G401.6 (cell line): Measurements from ENCODE around the gene ZSCAN9.

Experiments used
- FAIRE-seq: peaks from 2 replicates; lab custom pipeline; 2012; peaks lifted over from hg19 to GRCh38; lab: Jason Lieb, UNC

The ZSCAN9 gene

DNA sequence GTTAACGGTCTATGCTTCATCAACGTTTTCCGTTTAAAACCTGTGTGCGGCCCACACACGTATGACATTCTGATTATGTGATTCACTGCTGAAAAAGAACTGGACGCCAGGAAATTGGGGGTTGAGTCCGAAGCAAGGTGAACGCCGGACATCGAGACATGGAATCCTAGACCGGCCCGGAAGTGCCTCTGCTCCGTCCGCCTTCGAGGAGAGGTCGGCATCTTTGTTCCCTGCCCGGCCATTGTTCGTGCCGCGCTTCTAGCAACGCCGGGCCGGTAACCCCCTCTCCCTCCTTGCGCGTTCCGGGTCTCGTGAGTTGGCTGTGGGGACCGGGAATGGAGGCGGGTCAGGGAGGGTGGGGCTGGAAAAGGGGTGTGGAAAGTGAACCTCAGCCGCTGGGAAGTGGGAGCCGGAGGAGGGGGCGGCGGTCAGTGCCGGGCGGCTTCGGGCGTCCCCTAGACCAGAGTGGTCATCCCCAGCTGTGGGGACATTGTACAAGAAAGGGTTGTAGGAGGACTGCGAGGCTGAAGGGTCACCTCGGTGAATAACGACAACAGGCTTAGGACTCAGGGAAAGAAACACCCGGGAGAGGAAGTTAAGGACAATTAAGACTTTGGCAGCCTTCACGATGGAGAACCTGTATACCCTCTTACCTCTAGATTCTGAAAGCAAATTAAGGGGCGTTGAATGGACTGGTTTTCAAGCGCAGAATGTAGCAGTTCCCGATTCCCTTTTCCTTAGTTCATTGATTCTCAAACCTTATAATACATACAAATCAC, at the start of gene ZSCAN9:
TSS of gene ZSCAN9 (plus strand) at position 220 of the 779 bp plus-strand sequence. CDS start 1,810 bp downstream, outside the sequence.
- FAIRE-seq = peak; percentile 90

DNA sequence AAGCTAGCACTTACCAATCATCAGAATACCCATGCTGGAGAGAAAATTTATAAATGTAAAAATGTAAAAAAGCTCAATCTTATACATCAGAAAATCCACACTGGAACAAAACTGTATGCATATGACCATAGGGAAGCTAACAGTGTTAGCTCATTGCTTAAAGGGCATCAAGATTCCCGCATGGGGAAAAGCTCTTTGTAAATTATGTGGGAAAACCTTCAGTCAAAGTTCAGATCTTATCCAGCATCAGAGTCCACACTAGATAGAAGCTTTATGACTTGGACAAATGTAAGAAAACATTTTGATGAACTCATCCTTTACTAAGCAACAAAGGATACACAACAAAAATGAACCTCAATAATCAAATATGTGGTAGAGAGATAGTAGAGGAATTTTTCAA, 48.7 kb upstream of the ZSCAN9 start:
- FAIRE-seq = no peak

DNA sequence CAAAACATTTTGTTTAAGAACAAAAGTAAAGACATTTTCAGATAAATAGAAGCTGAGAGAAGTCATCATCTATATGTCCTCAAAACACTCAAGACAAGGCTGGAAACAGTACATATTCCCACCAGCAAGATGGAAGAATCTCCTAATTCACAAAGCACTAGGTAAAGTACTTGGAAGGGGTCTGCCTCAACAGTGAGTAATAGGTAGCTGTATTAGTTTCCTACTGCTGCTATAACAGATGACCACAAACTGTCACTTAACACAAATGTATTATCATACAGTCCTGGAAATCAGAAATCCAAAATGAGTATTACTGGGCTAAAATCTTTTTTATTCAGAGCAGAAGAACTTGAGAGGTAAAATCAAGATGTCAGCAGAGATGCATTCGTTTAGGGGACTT, 42.8 kb upstream of the ZSCAN9 start:
- no peak for FAIRE-seq

DNA sequence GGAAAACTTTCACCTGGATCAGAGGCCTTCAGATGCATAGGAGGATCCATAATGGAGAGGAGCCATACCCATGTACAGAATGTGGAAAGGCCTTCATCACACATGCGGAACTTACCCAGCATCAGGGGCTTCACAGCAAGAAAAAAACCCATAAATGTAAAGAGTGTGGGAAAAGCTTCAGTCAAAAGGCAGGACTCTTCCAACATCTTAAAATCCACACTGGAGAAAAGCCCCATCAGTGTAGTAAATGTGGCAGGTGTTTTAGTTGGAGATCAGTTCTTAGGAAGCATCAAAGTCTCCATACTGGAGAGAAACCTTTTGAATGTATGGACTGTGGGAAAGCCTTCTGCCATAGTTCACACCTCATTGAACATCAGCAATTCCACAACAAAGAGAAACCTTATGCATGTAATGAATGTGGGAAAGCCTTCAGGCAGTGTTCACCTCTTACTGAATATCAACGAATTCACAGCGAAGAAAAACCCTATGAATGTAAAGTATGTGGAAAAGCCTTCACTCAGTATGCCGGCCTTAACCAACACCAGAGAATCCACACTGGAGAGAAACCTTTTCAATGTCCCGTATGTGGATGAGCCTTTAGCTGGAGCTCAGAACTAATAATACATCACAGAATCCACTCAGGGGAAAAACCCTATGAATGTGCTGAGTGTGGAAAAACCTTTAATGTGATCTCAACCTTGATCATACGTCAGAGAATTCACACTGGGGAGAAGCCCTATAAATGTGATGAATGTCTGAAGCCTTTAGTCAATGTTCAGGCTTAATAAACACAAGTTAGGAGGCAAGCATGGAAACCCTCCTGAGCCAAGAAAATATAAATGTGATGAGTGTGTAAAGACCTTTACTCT, 36.7 kb upstream of the ZSCAN9 start:
- FAIRE-seq = no peak

DNA sequence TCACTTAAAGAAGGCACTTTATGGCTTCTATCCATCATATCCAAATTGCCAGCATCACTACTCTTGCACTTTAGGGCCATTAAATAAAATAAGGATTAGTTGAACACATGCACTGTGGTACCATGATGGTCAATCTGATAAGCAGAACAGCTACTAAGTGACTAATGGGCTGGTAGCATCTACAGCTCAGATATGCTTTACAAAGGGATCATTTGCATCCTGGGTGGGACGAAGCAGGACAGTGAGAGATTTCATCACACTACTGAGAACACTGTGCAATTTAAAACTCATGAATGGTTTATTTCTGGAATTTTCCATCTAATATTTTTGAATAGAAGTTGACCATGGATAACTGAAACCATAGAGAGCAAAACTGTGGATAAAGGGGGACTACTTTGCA, 25.1 kb upstream of the ZSCAN9 start:
- FAIRE-seq = no peak

DNA sequence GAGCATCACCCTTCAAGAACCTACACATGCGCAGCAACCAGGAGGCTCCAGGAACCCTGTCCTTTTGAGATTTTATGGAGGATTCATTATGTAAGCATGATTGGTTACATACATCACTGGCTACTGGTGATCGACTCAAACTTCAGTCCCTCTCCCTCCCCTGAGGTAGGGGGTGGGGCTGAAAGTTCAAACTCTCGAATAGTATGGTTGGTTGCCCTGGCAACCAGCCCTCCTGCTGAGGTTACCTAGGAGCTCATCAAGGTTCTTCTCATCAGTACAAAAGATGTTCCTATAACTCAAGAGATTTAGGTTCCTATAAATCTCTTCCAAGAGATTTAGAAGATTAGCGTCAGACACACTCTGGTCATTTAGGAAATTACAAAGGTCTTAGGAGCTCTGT, 21.9 kb upstream of the ZSCAN9 start:
- FAIRE-seq = no peak

DNA sequence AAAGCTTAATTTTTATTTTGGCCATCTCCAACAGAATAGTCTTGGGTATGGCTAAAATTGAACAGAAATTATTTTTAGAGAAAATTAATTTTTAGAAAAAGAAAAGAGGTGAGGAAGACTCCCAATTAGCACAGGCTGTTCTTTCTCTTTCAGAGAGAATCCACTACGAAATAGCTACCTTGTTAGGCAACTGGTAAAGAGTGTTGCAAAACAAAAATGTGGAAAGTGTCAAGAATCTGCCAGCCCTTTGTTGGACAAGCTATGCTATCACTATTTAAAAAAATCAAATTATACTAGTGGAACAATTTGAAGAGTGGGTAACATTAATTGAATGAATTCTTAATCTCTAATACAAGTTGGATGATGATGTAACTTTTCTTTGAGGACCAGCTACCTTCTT, 19.2 kb upstream of the ZSCAN9 start:
- FAIRE-seq = no peak

DNA sequence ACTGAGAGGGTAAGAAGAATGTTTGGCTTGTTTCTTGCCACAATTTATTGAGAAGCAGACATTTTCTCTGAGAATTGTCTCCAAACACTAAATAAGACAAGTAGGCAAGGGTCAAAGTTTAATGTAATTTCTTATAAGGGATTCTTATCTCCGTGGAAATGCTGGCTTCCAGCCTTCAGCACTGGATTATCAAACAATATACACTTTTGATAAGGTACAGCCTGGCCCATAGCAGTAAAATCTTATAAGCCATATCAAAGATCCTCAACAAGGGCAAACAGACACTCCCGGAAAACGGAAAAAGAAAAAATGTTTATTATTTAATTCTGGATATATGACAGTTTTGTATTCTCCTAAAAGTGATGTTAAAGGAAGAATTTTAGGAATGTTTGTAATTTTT, 18.5 kb upstream of the ZSCAN9 start:
- FAIRE-seq = no peak

DNA sequence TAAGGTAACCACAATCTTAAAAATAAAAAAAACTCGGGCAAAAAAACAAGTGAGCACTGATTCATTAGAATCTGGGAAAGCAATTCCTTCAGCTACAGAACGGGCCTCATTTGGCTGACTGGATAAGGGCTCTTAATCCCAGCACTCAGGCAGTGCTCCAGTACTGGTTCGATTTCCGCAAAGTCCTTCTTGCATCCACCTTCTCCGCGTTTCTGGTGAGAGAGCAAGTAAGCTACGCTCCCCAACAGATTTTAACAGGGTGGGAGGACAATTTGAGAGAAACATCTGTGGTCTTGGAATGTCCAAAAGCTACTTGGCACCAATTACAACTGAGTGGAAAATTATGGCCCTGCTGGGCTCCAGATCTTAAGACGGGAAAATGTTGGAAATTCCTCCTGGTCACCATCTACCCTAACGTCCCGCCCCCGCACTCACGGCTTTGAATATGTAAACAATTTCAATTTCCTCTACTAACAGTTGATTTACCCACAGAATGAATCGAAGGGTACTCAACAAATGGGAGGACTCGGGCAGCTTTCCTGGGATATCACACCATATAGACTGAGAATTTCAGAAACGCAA, 18.1 kb upstream of the ZSCAN9 start:
- no peak for FAIRE-seq

DNA sequence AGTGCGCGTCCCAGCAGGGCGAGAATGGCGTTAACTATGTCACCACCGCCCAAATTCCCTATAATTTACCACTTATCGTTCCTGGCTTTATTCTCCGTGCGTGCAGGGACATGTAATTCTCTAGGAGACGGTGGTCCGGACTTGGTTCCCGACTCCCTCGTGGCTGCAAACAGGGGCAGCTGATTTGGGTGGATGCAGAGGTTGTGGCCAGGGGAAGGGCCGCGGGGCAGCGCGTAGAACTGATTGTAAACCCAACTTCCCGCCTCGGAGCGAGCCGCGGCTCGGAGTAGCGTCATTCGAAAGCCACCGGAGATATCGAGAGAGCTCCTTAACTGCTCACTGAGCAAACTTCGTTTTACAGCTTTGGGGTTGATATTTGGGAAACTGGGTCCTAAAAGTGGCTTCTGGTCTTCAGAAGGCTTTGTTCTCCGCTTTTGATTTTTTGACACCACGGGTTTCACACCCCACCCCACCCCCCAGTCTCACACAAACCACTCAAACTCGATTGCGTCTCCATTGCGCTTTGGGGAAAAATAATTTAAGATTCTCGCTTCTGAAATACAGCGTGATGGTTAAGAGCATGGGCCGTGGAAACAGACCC, 17.5 kb upstream of the ZSCAN9 start:
- no peak for FAIRE-seq

DNA sequence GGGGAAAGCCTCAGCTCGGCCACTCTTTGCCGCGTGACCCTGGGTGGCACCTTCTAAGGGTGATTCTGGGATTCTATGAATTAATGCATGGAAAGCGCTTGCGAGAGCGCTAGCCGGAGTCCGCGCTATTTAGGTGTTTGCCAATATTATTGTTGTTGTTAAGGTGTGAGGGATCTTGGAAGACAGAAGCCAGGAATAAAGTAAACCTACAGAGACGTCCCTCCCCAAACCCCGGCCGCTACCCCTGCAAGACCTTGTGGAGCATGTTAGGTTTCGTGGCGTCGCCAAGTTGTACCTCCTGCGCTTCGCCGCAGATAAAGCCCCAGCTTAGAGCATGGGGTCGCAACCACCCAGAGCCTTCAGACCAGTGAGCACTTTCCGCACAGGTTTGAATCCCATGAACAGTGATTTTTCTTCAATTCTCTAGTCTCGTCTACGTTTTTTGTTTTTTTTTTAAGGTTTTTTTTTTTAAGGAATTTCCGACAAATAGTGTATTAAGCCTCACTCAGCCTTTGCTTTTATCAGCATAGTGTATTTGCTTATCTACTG, 16.9 kb upstream of the ZSCAN9 start:
- FAIRE-seq = no peak

DNA sequence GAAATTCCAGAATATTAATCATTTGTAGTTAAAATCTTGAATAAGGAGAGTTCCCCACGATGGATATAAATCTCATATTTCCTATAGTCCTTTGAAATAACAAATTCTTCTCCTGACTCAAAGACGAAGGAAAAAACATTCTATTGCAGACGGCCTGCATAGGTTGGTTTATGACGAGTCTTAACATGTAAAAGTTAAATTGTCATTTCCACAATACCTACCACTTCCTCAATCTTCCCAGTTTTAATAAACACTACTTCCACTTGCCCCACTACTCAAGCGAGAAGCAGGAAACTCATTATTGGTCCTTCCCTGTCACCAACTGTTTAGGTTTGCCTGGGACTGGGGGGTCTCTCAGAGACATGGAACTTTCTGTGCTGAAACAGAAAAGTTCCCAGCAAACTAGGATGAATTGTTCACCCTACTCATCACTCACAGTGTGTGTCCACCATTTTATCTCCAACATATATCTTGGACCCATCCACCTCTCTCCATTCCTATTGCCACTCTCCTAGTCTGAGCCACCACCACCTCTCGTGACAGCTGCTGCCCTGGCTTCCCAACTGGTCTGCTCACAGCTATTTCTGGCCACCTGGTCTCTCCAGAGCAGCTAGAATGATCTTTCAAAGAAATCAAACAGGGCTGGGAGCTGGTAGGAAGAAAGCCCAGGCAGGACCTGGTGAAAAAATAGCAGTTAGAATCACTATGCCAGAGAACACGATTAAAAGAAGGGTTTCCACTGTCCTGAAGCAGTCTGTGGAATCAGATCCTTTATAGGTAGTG, 15.1 kb upstream of the ZSCAN9 start:
- FAIRE-seq = no peak

DNA sequence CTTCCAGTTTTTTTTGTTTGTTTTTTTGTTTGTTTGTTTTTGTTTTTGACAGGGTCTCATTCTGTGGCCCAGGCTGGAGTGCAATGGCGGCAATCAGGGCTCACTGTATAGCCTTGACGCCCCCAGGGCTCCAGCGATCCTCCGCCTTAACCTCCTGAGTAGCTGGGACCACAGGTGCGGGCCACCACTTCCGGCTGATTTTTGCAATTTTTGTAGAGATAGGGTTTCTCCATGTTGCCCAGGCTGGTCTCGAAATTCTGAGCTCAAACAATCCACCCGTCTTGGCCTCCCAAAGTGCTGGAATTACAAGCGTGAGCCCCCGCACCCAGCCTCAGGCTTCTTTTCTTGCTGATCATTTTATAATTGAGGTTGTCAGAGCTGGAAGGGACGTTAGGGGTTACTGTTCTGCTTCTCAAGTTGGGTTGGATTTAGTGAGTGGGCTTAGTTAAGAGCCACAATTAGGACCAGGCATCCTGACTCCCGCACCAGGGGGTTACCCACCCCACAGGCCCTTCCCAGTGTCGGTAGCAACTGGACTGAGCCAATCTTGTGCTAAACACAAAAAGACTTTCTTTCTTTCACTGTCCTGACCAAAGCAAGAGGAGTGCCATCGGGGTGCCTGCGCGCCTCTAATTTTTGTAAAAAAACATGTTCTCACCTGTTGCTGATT, 13.1 kb upstream of the ZSCAN9 start:
- FAIRE-seq = no peak

DNA sequence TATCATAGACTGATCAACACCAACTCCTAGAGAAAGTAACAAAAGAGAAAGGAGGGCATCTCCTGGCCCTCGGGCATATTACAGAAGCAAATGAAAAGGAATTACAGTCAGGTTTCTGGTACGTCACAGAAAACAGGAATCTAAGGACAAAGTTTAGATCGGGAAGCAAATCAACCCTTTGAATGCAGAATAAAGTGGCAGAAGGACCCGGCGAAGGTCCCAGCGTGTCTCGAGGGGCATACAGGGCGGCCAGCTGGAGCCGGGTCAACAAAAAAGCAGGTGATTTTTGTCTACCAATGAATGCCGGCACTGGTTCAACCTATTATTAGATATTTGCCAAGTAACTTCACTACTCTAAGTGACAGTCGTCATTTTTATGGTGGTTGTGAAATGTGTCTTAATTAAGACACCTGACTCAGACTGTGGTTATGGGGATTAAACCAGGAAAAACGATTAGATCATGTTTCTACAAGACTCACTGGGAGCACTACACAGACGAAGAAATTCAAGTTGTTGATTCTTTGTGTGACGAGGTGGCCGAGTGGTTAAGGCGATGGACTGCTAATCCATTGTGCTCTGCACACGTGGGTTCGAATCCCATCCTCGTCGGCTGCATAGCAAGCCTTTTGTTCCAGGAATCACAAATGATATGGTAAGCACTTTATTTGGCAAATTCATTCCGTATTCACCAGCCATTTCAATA, 12.4 kb upstream of the ZSCAN9 start:
- peak; percentile 70 for FAIRE-seq

DNA sequence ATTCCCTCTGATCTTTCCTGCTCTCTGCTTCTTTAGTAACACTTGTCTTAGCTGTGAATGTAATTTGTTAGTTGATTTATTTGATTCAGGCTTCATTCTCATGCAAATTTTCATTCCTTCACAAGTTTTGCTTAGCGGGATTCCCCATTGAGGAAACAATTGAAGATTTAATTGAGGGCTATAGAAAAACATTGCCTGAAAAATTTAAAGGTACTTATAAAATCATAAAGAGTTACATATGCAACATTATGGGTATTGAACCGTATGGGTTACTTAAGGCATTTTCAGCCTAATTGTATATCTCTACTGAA, 11.9 kb upstream of the ZSCAN9 start:
- FAIRE-seq = no peak

DNA sequence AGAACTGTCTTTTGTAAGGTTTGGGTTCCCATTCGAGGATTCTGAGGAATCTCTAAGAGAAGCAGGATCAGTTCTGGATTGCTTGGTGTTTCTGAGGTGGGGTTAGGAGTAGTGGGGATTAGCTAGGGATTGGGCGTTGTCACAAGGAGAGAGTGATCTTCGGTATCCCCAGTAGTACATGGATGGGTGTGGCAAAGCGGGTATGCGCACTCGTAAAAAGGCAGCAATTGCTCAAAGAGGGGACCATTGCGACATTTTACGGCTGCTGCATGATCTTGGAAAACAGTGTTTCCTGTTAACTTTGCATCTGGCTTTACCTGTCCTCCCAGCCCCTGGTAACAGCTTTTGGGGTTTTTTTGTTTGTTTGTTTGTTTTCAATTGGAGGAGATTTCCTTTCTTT, 9.7 kb upstream of the ZSCAN9 start:
- FAIRE-seq = no peak

DNA sequence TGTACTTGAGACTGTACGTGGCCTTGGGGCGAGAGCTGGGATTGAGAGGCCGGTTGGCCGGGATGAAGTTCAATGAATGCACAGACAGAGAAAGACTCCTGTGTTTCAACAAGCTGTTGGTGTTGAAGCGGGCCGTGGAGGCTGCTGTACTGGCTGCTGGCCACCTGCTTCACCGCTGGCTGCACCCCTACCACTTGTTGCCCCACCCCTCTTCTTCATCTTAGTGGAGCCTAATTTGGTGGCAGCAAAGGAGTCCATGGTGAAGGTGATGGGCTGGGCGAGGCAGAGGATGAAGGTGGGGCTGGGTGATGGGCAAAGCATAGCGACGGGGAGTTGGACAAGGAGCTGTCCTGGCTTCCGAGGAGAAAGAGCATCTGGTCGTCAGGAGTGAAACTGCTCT, 7.2 kb upstream of the ZSCAN9 start:
- FAIRE-seq = no peak

DNA sequence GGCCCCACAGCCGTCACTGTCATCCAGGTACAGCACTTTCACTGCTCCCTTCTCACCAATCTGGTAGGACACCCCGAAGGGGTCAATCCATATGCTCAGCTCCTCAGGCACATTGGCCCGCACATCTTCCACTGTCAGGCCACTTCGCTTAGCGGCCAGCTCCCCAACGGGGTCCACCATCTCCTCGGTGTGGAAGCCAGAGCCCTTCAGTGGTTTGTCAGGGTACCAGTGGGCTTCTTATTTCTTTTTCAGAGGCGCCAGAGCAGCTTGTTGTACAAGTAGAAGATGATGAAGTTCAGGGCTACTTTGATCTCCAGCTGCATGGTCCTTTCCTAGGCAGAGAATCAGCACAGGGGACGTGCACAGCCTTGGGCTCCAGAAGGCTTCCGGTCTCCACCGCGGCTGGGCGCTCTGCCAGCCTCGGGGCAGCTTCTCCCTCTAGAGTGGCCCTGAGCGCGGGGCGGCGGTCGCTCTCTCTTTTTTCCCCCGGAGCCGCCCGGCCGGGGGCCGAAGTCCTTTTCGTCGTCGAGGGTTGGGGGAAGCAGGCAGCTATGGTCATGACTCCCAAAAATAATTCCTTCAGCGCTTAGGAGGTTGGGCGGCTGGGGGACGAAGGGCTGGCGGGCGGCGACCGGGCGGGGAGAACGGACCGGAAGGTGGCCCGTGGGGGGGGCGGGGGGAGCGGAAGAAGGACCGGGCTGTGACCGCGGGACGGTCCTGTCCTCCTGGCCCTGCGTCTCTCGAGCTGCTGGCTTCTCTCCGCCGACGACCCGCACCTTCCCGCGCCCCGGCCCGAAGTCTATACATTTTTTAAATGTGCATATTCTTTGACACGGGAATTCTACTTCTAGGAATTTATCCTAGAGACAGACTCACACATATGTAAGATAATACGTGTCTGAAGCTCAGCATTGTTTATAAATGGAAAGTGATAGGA, 6.5 kb upstream of the ZSCAN9 start:
- FAIRE-seq = no peak
